SH-SY5Y (cell line): ENCODE measurements around the gene RALA.

Experiments
- GATA2 ChIP-seq: IDR thresholded peaks from 2 replicates; pipeline ENCODE4 v1.6.1; 2011; ENCODE audit warnings: mild to moderate bottlenecking, low read depth, low read length
- GATA3 ChIP-seq: IDR thresholded peaks from 2 replicates; pipeline ENCODE4 v1.6.1; 2011; ENCODE audit warnings: low read depth, mild to moderate bottlenecking, low read length, moderate library complexity

GRCh38 chr7:39588416-39588815, 35.0 kb upstream of the RALA start:
- TF ChIP-seq GATA2 (no peak), GATA3 (no peak)
